ENCODE results near the gene THRAP3.

Gene THRAP3

GRCh38 chr1:36223996-36224536, at the start of gene THRAP3:
TSS of gene THRAP3 (plus strand) at chr1:36224443. CDS start at chr1:36282564, 58,121 bp downstream.
- Histone ChIP-seq H3K36me3 (ENCODE audit: insufficient read depth, insufficient read length, low read length) (peaks cover 41% of the 10 kb centered on the region), H3K27me3 (ENCODE audit: insufficient read depth, insufficient read length) (no peaks in the 10 kb centered on the region), H3K4me3 (ENCODE audit: insufficient read length, low read depth) (peak within 1 kb of the TSS; percentile 80), H3K9me3 (ENCODE audit: insufficient read depth, low read length) (no peaks in the 10 kb centered on the region), H3K9ac (ENCODE audit: insufficient read length, low read depth) (peak within 1 kb of the TSS; percentile 97), H3K4me1 (ENCODE audit: insufficient read depth, insufficient read length) (peaks cover 5% of the 10 kb centered on the region)
- DNase-seq (ENCODE audit: low read depth, low spot score) = peak; percentile 100
- TF ChIP-seq YY1 (IDR thresholded peaks at IDR 0.05; ENCODE audit: insufficient read depth, insufficient read length) = peak; percentile 60
- no peak for TF ChIP-seq ZNF274 (IDR thresholded peaks at IDR 0.05; ENCODE audit: low read depth, low read length)

GRCh38 chr1:36174713-36175112, 49.5 kb upstream of the THRAP3 start:
- no peak for DNase-seq (ENCODE audit: low read depth, low spot score)
- Histone ChIP-seq H3K4me1 (ENCODE audit: insufficient read depth, insufficient read length) (peaks cover 37% of the 10 kb centered on the region), H3K27me3 (ENCODE audit: insufficient read depth, insufficient read length) (no peaks in the 10 kb centered on the region), H3K9me3 (ENCODE audit: insufficient read depth, low read length) (no peaks in the 10 kb centered on the region), H3K9ac (ENCODE audit: insufficient read length, low read depth) (no peak overlapping the region), H3K36me3 (ENCODE audit: insufficient read depth, insufficient read length, low read length) (peaks cover 95% of the 10 kb centered on the region), H3K4me3 (ENCODE audit: insufficient read length, low read depth) (no peak overlapping the region)
- no peak for TF ChIP-seq SUZ12 (IDR thresholded peaks at IDR 0.05; ENCODE audit: extremely low read depth, insufficient read depth, insufficient read length)
- no peak for TF ChIP-seq ZNF274 (IDR thresholded peaks at IDR 0.05; ENCODE audit: low read depth, low read length)
- TF ChIP-seq YY1 (IDR thresholded peaks at IDR 0.05; ENCODE audit: insufficient read depth, insufficient read length) = no peak

- peaks cover 40% of the 10 kb centered on the region for H3K4me1 ChIP-seq (ENCODE audit: insufficient read depth, insufficient read length)
- H3K9me3 ChIP-seq (ENCODE audit: insufficient read depth, low read length) = no peaks in the 10 kb centered on the region
- TF ChIP-seq YY1 (IDR thresholded peaks at IDR 0.05; ENCODE audit: insufficient read depth, insufficient read length) (no peak), ZNF274 (IDR thresholded peaks at IDR 0.05; ENCODE audit: low read depth, low read length) (no peak), SUZ12 (IDR thresholded peaks at IDR 0.05; ENCODE audit: extremely low read depth, insufficient read depth, insufficient read length) (no peak)
- H3K27me3 ChIP-seq (ENCODE audit: insufficient read depth, insufficient read length) = no peaks in the 10 kb centered on the region
- H3K4me3 ChIP-seq (ENCODE audit: insufficient read length, low read depth) = no peak overlapping the region
- H3K9ac ChIP-seq (ENCODE audit: insufficient read length, low read depth) = no peak overlapping the region
- H3K36me3 ChIP-seq (ENCODE audit: insufficient read depth, insufficient read length, low read length) = peaks cover 95% of the 10 kb centered on the region
- DNase-seq (ENCODE audit: low read depth, low spot score) = no peak
These were observed 48.8 kb upstream of the THRAP3 start for GRCh38 chr1:36175137-36176095.

- H3K9me3 ChIP-seq (ENCODE audit: insufficient read depth, low read length) = no peaks in the 10 kb centered on the region
- H3K27me3 ChIP-seq (ENCODE audit: insufficient read depth, insufficient read length) = no peaks in the 10 kb centered on the region
- H3K9ac ChIP-seq (ENCODE audit: insufficient read length, low read depth) = no peak overlapping the region
- H3K36me3 ChIP-seq (ENCODE audit: insufficient read depth, insufficient read length, low read length) = peaks cover 95% of the 10 kb centered on the region
- DNase-seq (ENCODE audit: low read depth, low spot score) = no peak
- TF ChIP-seq ZNF274 (IDR thresholded peaks at IDR 0.05; ENCODE audit: low read depth, low read length) (no peak), YY1 (IDR thresholded peaks at IDR 0.05; ENCODE audit: insufficient read depth, insufficient read length) (no peak), SUZ12 (IDR thresholded peaks at IDR 0.05; ENCODE audit: extremely low read depth, insufficient read depth, insufficient read length) (no peak)
- H3K4me3 ChIP-seq (ENCODE audit: insufficient read length, low read depth) = no peak overlapping the region
- peaks cover 40% of the 10 kb centered on the region for H3K4me1 ChIP-seq (ENCODE audit: insufficient read depth, insufficient read length)
These were observed 47.9 kb upstream of the THRAP3 start for GRCh38 chr1:36176106-36176949.

GRCh38 chr1:36177589-36178431, 46.4 kb upstream of the THRAP3 start:
- Histone ChIP-seq H3K9me3 (ENCODE audit: insufficient read depth, low read length) (no peaks in the 10 kb centered on the region), H3K27me3 (ENCODE audit: insufficient read depth, insufficient read length) (no peaks in the 10 kb centered on the region), H3K9ac (ENCODE audit: insufficient read length, low read depth) (peak overlapping the region; percentile 86), H3K4me1 (ENCODE audit: insufficient read depth, insufficient read length) (peaks cover 40% of the 10 kb centered on the region), H3K36me3 (ENCODE audit: insufficient read depth, insufficient read length, low read length) (peaks cover 91% of the 10 kb centered on the region), H3K4me3 (ENCODE audit: insufficient read length, low read depth) (peak overlapping the region; percentile 29)
- no peak for TF ChIP-seq SUZ12 (IDR thresholded peaks at IDR 0.05; ENCODE audit: extremely low read depth, insufficient read depth, insufficient read length)
- no peak for TF ChIP-seq ZNF274 (IDR thresholded peaks at IDR 0.05; ENCODE audit: low read depth, low read length)
- TF ChIP-seq YY1 (IDR thresholded peaks at IDR 0.05; ENCODE audit: insufficient read depth, insufficient read length) = no peak
- no peak for DNase-seq (ENCODE audit: low read depth, low spot score)

GRCh38 chr1:36178471-36179219, 45.6 kb upstream of the THRAP3 start:
- DNase-seq (ENCODE audit: low read depth, low spot score) = peak; percentile 75
- Histone ChIP-seq H3K9ac (ENCODE audit: insufficient read length, low read depth) (peak overlapping the region; percentile 86), H3K4me1 (ENCODE audit: insufficient read depth, insufficient read length) (peaks cover 45% of the 10 kb centered on the region), H3K36me3 (ENCODE audit: insufficient read depth, insufficient read length, low read length) (peaks cover 91% of the 10 kb centered on the region), H3K27me3 (ENCODE audit: insufficient read depth, insufficient read length) (no peaks in the 10 kb centered on the region), H3K4me3 (ENCODE audit: insufficient read length, low read depth) (peak overlapping the region; percentile 29), H3K9me3 (ENCODE audit: insufficient read depth, low read length) (no peaks in the 10 kb centered on the region)
- TF ChIP-seq ZNF274 (IDR thresholded peaks at IDR 0.05; ENCODE audit: low read depth, low read length) = no peak
- TF ChIP-seq YY1 (IDR thresholded peaks at IDR 0.05; ENCODE audit: insufficient read depth, insufficient read length) = no peak
- TF ChIP-seq SUZ12 (IDR thresholded peaks at IDR 0.05; ENCODE audit: extremely low read depth, insufficient read depth, insufficient read length) = no peak
